ENCODE data around the gene RTN4RL1.

RTN4RL1 gene

GRCh38 chr17:2028234-2028614 lies 3.1 kb upstream of the RTN4RL1 start:
- no peaks in the 10 kb centered on the region for H3F3A ChIP-seq (ENCODE audit: insufficient read depth, low read length)
- no peaks in the 10 kb centered on the region for H3K9me2 ChIP-seq (ENCODE audit: low read depth, low read length)
- no peak overlapping the region for H3K4me2 ChIP-seq (ENCODE audit: low read length)
- H2AFZ ChIP-seq (ENCODE audit: low read length), result no peak overlapping the region
- peaks cover 16% of the 10 kb centered on the region for H3K4me1 ChIP-seq (ENCODE audit: insufficient read depth, low read length, severe bottlenecking)
- H3K36me3 ChIP-seq (ENCODE audit: insufficient read depth, low read length), result no peaks in the 10 kb centered on the region
- no peaks in the 10 kb centered on the region for H3K9me3 ChIP-seq (ENCODE audit: low read length)
- H3K27me3 ChIP-seq (ENCODE audit: insufficient read depth, low read length), result peaks cover 19% of the 10 kb centered on the region
- TF ChIP-seq CTCF (IDR thresholded peaks at IDR 0.05; ENCODE audit: low read length) (no peak), EZH2 (IDR thresholded peaks at IDR 0.05; ENCODE audit: borderline replicate concordance, low read length) (no peak)
- no peak overlapping the region for H3K9ac ChIP-seq (ENCODE audit: low read length)
- no peaks in the 10 kb centered on the region for H3K79me2 ChIP-seq (ENCODE audit: insufficient read depth, low read length)
- no peak overlapping the region for H3K27ac ChIP-seq (ENCODE audit: low read depth, low read length, poor library complexity, severe bottlenecking)
- no peaks in the 10 kb centered on the region for H4K20me1 ChIP-seq (ENCODE audit: insufficient read depth, low read length)
- no peak overlapping the region for H3K4me3 ChIP-seq (ENCODE audit: low read depth, low read length, poor library complexity, severe bottlenecking)

GRCh38 chr17:2027528-2028233 lies 2.5 kb upstream of the RTN4RL1 start:
- Histone ChIP-seq H3F3A (ENCODE audit: insufficient read depth, low read length) (no peaks in the 10 kb centered on the region), H3K4me1 (ENCODE audit: insufficient read depth, low read length, severe bottlenecking) (peaks cover 16% of the 10 kb centered on the region), H3K9me3 (ENCODE audit: low read length) (no peaks in the 10 kb centered on the region), H3K36me3 (ENCODE audit: insufficient read depth, low read length) (no peaks in the 10 kb centered on the region), H3K4me2 (ENCODE audit: low read length) (no peak overlapping the region), H3K27ac (ENCODE audit: low read depth, low read length, poor library complexity, severe bottlenecking) (no peak overlapping the region), H4K20me1 (ENCODE audit: insufficient read depth, low read length) (no peaks in the 10 kb centered on the region), H2AFZ (ENCODE audit: low read length) (no peak overlapping the region), H3K4me3 (ENCODE audit: low read depth, low read length, poor library complexity, severe bottlenecking) (no peak overlapping the region), H3K27me3 (ENCODE audit: insufficient read depth, low read length) (peaks cover 22% of the 10 kb centered on the region), H3K9me2 (ENCODE audit: low read depth, low read length) (no peaks in the 10 kb centered on the region), H3K9ac (ENCODE audit: low read length) (no peak overlapping the region), H3K79me2 (ENCODE audit: insufficient read depth, low read length) (no peaks in the 10 kb centered on the region)
- no peak for TF ChIP-seq CTCF (IDR thresholded peaks at IDR 0.05; ENCODE audit: low read length)
- no peak for TF ChIP-seq EZH2 (IDR thresholded peaks at IDR 0.05; ENCODE audit: borderline replicate concordance, low read length)

GRCh38 chr17:2025622-2026309 lies 632 bp upstream of the RTN4RL1 start:
- TF ChIP-seq CTCF (IDR thresholded peaks at IDR 0.05; ENCODE audit: low read length), result no peak
- no peak for TF ChIP-seq EZH2 (IDR thresholded peaks at IDR 0.05; ENCODE audit: borderline replicate concordance, low read length)
- no peak overlapping the region for H2AFZ ChIP-seq (ENCODE audit: low read length)

More at GRCh38 chr17:2025622-2026309, 632 bp upstream of the RTN4RL1 start:
- H3K9me3 ChIP-seq (ENCODE audit: low read length), result no peaks in the 10 kb centered on the region
- no peak overlapping the region for H3K9ac ChIP-seq (ENCODE audit: low read length)
- H3K79me2 ChIP-seq (ENCODE audit: insufficient read depth, low read length), result no peaks in the 10 kb centered on the region
- no peak overlapping the region for H3K27ac ChIP-seq (ENCODE audit: low read depth, low read length, poor library complexity, severe bottlenecking)
- peaks cover 22% of the 10 kb centered on the region for H3K27me3 ChIP-seq (ENCODE audit: insufficient read depth, low read length)
- no peaks in the 10 kb centered on the region for H3K36me3 ChIP-seq (ENCODE audit: insufficient read depth, low read length)
- no peaks in the 10 kb centered on the region for H4K20me1 ChIP-seq (ENCODE audit: insufficient read depth, low read length)
- peak overlapping the region; percentile 59; the same call in 1 of the 2 replicates for H3K4me2 ChIP-seq (ENCODE audit: low read length)
- H3K4me1 ChIP-seq (ENCODE audit: insufficient read depth, low read length, severe bottlenecking), result peaks cover 6% of the 10 kb centered on the region
- no peaks in the 10 kb centered on the region for H3F3A ChIP-seq (ENCODE audit: insufficient read depth, low read length)
- peak overlapping the region; percentile 31 for H3K4me3 ChIP-seq (ENCODE audit: low read depth, low read length, poor library complexity, severe bottlenecking)
- H3K9me2 ChIP-seq (ENCODE audit: low read depth, low read length), result no peaks in the 10 kb centered on the region

Data from OCI-LY1 (cell line).